Putamen (tissue), 1 donor: Measurements from ENCODE around the gene SYNM.

Source experiments
- DNase-seq: peaks from one replicate; pipeline ENCODE4 v3.0.0-alpha.2; 2016; ENCODE audit warnings: low spot score

The SYNM gene

GRCh38 chr15:99167201-99167600, 62.3 kb downstream of the SYNM start:
- DNase-seq, result no peak

GRCh38 chr15:99167640-99168039, 62.8 kb downstream of the SYNM start:
- no peak for DNase-seq

- DNase-seq, result no peak
These were observed 64.0 kb downstream of the SYNM start for GRCh38 chr15:99168601-99169580.

- no peak for DNase-seq
These were observed 65.0 kb downstream of the SYNM start for GRCh38 chr15:99169769-99170311.

- no peak for DNase-seq
These were observed 65.7 kb downstream of the SYNM start for GRCh38 chr15:99170476-99171065.

GRCh38 chr15:99172171-99172570, 67.3 kb downstream of the SYNM start:
- no peak for DNase-seq

- no peak for DNase-seq
These were observed 68.1 kb downstream of the SYNM start for GRCh38 chr15:99172989-99173388.

GRCh38 chr15:99174567-99175395, 69.9 kb downstream of the SYNM start:
- no peak for DNase-seq

- DNase-seq, result no peak
These were observed 71.9 kb downstream of the SYNM start for GRCh38 chr15:99176757-99177156.

GRCh38 chr15:99177679-99178078, 72.8 kb downstream of the SYNM start:
- DNase-seq, result no peak

GRCh38 chr15:99180086-99180963, 75.4 kb downstream of the SYNM start:
- no peak for DNase-seq

- no peak for DNase-seq
These were observed 76.1 kb downstream of the SYNM start for GRCh38 chr15:99180964-99181306.

- peak; percentile 10 for DNase-seq
These were observed 76.7 kb downstream of the SYNM start for GRCh38 chr15:99181545-99181971.

GRCh38 chr15:99182791-99183190, 77.9 kb downstream of the SYNM start:
- DNase-seq, result no peak
